Measurements from ENCODE around the gene TARBP1.

Gene TARBP1

DNA sequence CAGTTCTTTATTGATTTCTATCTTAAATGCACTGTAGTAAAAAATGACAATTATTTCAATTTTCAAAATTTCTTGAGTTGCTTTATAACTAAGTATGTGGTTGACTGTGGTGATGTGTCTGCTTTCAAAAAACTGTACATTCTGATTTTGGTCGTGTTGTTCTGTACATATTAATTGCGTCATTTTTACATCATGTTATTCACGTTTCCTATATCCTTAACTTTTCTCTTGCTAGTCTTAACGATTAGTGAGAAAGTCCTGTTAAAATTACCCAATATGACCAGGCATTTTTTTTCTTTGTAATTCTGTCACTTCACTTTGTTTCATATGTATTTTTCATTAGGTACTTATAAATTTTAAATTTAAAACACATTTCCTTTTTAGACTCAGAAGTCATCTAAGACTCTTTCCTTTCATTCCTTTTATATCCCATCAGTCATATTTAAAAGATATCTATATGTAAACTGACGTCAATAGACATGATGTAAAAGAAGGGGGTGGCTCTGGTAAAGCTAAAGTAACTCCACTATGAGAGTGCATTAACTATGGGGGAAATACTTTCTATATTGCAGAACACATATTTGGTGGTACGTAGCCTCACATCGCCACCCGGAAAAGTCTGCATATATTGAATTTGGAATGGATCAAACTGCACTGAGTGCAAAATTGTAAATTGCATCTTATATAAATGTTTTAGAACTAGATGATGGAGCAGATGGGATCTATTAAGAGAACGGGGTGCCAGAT is 106.8 kb downstream of the TARBP1 start:
- Histone ChIP-seq H3K4me2 (ENCODE audit: low read length) (peak overlapping the region; percentile 92), H3K9me3 (ENCODE audit: low read length) (no peaks in the 10 kb centered on the region), H3K27ac (ENCODE audit: low read depth, low read length, poor library complexity, severe bottlenecking) (peak overlapping the region; percentile 93), H3K9me2 (ENCODE audit: low read depth, low read length) (no peaks in the 10 kb centered on the region), H3K36me3 (ENCODE audit: insufficient read depth, low read length) (peaks cover 19% of the 10 kb centered on the region), H3K4me1 (ENCODE audit: insufficient read depth, low read length, severe bottlenecking) (peaks cover 29% of the 10 kb centered on the region), H3K4me3 (ENCODE audit: low read depth, low read length, poor library complexity, severe bottlenecking) (peak overlapping the region; percentile 82), H4K20me1 (ENCODE audit: insufficient read depth, low read length) (no peaks in the 10 kb centered on the region), H3F3A (ENCODE audit: insufficient read depth, low read length) (no peaks in the 10 kb centered on the region), H2AFZ (ENCODE audit: low read length) (no peak overlapping the region), H3K79me2 (ENCODE audit: insufficient read depth, low read length) (peaks cover 16% of the 10 kb centered on the region; the same call in 1 of the 2 replicates), H3K9ac (ENCODE audit: low read length) (peak overlapping the region; percentile 92), H3K27me3 (ENCODE audit: insufficient read depth, low read length) (no peaks in the 10 kb centered on the region)
- no peak for TF ChIP-seq EZH2 (IDR thresholded peaks at IDR 0.05; ENCODE audit: borderline replicate concordance, low read length)
- TF ChIP-seq CTCF (IDR thresholded peaks at IDR 0.05; ENCODE audit: low read length): no peak

- H3K4me2 ChIP-seq (ENCODE audit: low read length): no peak overlapping the region
- peaks cover 16% of the 10 kb centered on the region; the same call in 1 of the 2 replicates for H3K79me2 ChIP-seq (ENCODE audit: insufficient read depth, low read length)
- no peaks in the 10 kb centered on the region for H3K9me3 ChIP-seq (ENCODE audit: low read length)
- H3F3A ChIP-seq (ENCODE audit: insufficient read depth, low read length): no peaks in the 10 kb centered on the region
- peaks cover 13% of the 10 kb centered on the region for H3K36me3 ChIP-seq (ENCODE audit: insufficient read depth, low read length)
- no peak overlapping the region for H2AFZ ChIP-seq (ENCODE audit: low read length)
- H4K20me1 ChIP-seq (ENCODE audit: insufficient read depth, low read length): no peaks in the 10 kb centered on the region
- H3K4me3 ChIP-seq (ENCODE audit: low read depth, low read length, poor library complexity, severe bottlenecking): no peak overlapping the region
- H3K9me2 ChIP-seq (ENCODE audit: low read depth, low read length): no peaks in the 10 kb centered on the region
- TF ChIP-seq EZH2 (IDR thresholded peaks at IDR 0.05; ENCODE audit: borderline replicate concordance, low read length) (no peak), CTCF (IDR thresholded peaks at IDR 0.05; ENCODE audit: low read length) (no peak)
- no peak overlapping the region for H3K27ac ChIP-seq (ENCODE audit: low read depth, low read length, poor library complexity, severe bottlenecking)
- peaks cover 29% of the 10 kb centered on the region for H3K4me1 ChIP-seq (ENCODE audit: insufficient read depth, low read length, severe bottlenecking)
- no peak overlapping the region for H3K9ac ChIP-seq (ENCODE audit: low read length)
- H3K27me3 ChIP-seq (ENCODE audit: insufficient read depth, low read length): no peaks in the 10 kb centered on the region
Observed at GRCh38 chr1:234371414-234371813, 107.6 kb downstream of the TARBP1 start.

GRCh38 chr1:234369784-234370183 is 109.2 kb downstream of the TARBP1 start:
- no peaks in the 10 kb centered on the region for H3K36me3 ChIP-seq (ENCODE audit: insufficient read depth, low read length)
- peaks cover 16% of the 10 kb centered on the region; the same call in 1 of the 2 replicates for H3K79me2 ChIP-seq (ENCODE audit: insufficient read depth, low read length)
- H3K4me3 ChIP-seq (ENCODE audit: low read depth, low read length, poor library complexity, severe bottlenecking): no peak overlapping the region
- H3K9me2 ChIP-seq (ENCODE audit: low read depth, low read length): no peaks in the 10 kb centered on the region
- H2AFZ ChIP-seq (ENCODE audit: low read length): no peak overlapping the region
- no peaks in the 10 kb centered on the region for H3F3A ChIP-seq (ENCODE audit: insufficient read depth, low read length)
- H3K27me3 ChIP-seq (ENCODE audit: insufficient read depth, low read length): no peaks in the 10 kb centered on the region
- H3K4me1 ChIP-seq (ENCODE audit: insufficient read depth, low read length, severe bottlenecking): peaks cover 25% of the 10 kb centered on the region
- no peaks in the 10 kb centered on the region for H3K9me3 ChIP-seq (ENCODE audit: low read length)
- no peaks in the 10 kb centered on the region for H4K20me1 ChIP-seq (ENCODE audit: insufficient read depth, low read length)
- no peak overlapping the region for H3K9ac ChIP-seq (ENCODE audit: low read length)
- H3K4me2 ChIP-seq (ENCODE audit: low read length): no peak overlapping the region
- no peak overlapping the region for H3K27ac ChIP-seq (ENCODE audit: low read depth, low read length, poor library complexity, severe bottlenecking)
- TF ChIP-seq EZH2 (IDR thresholded peaks at IDR 0.05; ENCODE audit: borderline replicate concordance, low read length) (no peak), CTCF (IDR thresholded peaks at IDR 0.05; ENCODE audit: low read length) (no peak)
